ENCODE measurements around the gene SRSF12.

GRCh38 chr6:89144354-89144906 is 26.6 kb upstream of the SRSF12 start:
- TF ChIP-seq CTCF (IDR thresholded peaks at IDR 0.05 in 2 of 3, conservative IDR thresholded peaks at IDR 0.05 in 1 of 3; ENCODE audit: borderline replicate concordance in 1 of 3, insufficient read depth in 1 of 3, low read depth in 2 of 3, low read length in 2 of 3) (no peak), EGR1 (IDR thresholded peaks at IDR 0.05; ENCODE audit: low read depth) (no peak)
